ENCODE results near the gene MAP3K14.
"Not testable (repeated sequence)": the region's sequence is repeated elsewhere in the genome, so short reads cannot be mapped to it uniquely, and the experiment has no call there.

The MAP3K14 gene

GRCh38 chr17:45314741-45315647, 1.8 kb downstream of the MAP3K14 start:
- no peak for DNase-seq

GRCh38 chr17:45313996-45314740, 2.7 kb downstream of the MAP3K14 start:
- DNase-seq = no peak

GRCh38 chr17:45313421-45313771, 3.4 kb downstream of the MAP3K14 start:
- no peak for DNase-seq

- no peak for DNase-seq
Measured at GRCh38 chr17:45312477-45313420, 4.1 kb downstream of the MAP3K14 start.

- peak; percentile 48 for DNase-seq
Measured at GRCh38 chr17:45311760-45312476, 4.9 kb downstream of the MAP3K14 start.

- peak; percentile 48 for DNase-seq
Measured at GRCh38 chr17:45311401-45311759, 5.4 kb downstream of the MAP3K14 start.

GRCh38 chr17:45310380-45311324, 6.2 kb downstream of the MAP3K14 start:
- DNase-seq = peak; percentile 65

- no peak for DNase-seq
Measured at GRCh38 chr17:45309400-45309799, 7.4 kb downstream of the MAP3K14 start.

- no peak for DNase-seq
Measured at GRCh38 chr17:45308840-45309239, 8.0 kb downstream of the MAP3K14 start.

GRCh38 chr17:45308016-45308365, 8.8 kb downstream of the MAP3K14 start:
- no peak for DNase-seq

- no peak for DNase-seq
Measured at GRCh38 chr17:45307290-45308015, 9.4 kb downstream of the MAP3K14 start.

GRCh38 chr17:45306623-45307022, 10.2 kb downstream of the MAP3K14 start:
- no peak for DNase-seq

- DNase-seq = no peak
Measured at GRCh38 chr17:45306094-45306493, 10.7 kb downstream of the MAP3K14 start.

GRCh38 chr17:45305530-45306087, 11.2 kb downstream of the MAP3K14 start:
- no peak for DNase-seq

- DNase-seq = no peak
Measured at GRCh38 chr17:45302649-45303173, 14.1 kb downstream of the MAP3K14 start.

GRCh38 chr17:45302220-45302619, 14.6 kb downstream of the MAP3K14 start:
- not testable (repeated sequence) for DNase-seq

GRCh38 chr17:45301674-45302073, 15.1 kb downstream of the MAP3K14 start:
- DNase-seq = no peak

GRCh38 chr17:45300060-45300751, 16.6 kb downstream of the MAP3K14 start:
- no peak for DNase-seq

GRCh38 chr17:45299361-45299760, 17.5 kb downstream of the MAP3K14 start:
- DNase-seq = no peak

Data from NCI-H1092 treated with DMSO at 0.1 percent for 48 hours (cell line).